ENCODE measurements around the gene RIOX2.

DNA sequence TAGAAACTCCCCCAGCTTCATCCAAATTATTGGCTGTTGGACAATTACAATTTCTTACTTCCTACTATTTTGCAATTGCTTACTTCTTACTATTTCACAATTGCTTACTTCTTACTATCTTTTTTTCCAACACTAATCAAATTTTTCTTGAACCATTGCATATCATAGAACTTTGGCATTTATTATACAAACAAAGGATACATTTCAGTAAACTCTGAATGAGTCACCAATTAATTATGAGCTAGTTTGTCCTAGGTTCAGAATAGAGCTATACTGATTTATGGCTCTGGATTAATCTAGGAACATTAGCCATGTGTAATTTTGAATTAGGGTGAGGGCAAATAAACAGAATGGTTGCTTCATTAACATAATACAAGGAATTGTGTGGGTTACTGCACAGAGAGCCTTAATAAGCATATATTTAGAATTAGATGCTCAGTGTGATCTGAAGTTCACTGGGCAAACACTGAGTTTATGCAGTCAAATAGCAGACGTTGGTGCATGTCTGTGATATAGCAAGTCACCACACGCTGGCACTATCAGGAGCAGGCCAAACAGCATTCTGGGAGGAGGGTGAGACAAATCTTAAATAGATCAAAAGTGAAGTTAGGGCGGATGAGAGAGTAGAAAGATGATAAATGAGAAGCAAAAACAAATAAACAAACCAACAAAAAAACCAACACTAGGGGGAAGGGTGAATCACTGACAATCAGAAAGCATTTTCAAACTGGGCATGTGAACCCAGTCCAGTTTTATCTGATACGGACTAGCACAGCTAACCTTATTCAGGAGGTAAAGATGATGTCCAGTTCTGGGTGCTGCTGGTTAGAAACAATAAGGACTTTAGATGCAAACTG is 41.4 kb upstream of the RIOX2 start:
- TF ChIP-seq CTCF (IDR thresholded peaks at IDR 0.05) (no peak), EZH2 (IDR thresholded peaks at IDR 0.05; ENCODE audit: borderline replicate concordance, insufficient read depth, low read depth, low read length, poor library complexity, severe bottlenecking) (no peak)

Data from B cell (primary cell).